Lower leg skin (tissue), 4 donors: ENCODE results near the gene PTPRT. TPM values are rescaled to one million over a fixed set of nuclear protein-coding genes. Genes with fewer than 3 reads are reported as not detected.

Source experiments
- DNase-seq, 2 donors: peaks; one replicate each; pipeline ENCODE4 v3.0.0-alpha.2; 2019; ENCODE audit warnings: low spot score in 2 of 2
- H3K4me3 ChIP-seq: fragments of 200-600 bp; sonication (generic); 2 replicates; pipeline ENCODE4 v1.5.1; 2017; ENCODE audit warnings: mild to moderate bottlenecking, low read depth; ENCODE audit not compliant: poor library complexity, severe bottlenecking
- CTCF ChIP-seq, 3 donors: fragments of 450-650 bp; IDR thresholded peaks; one replicate each; pipeline ENCODE4 v1.5.1; 2016; ENCODE audit warnings: antibody characterized with exemption in 3 of 3, mild to moderate bottlenecking in 3 of 3, moderate library complexity in 2 of 3
- POLR2A ChIP-seq, 2 donors: fragments of 450-650 bp; IDR thresholded peaks; one replicate each; pipeline ENCODE4 v1.6.1; 2016 to 2017; ENCODE audit warnings: antibody characterized with exemption in 2 of 2, mild to moderate bottlenecking in 1 of 2, moderate library complexity in 1 of 2
- WGBS, 2 donors: methylation state at CpG; one replicate each; pipeline ENCODE4 v1.1.5; 2018; 5-methylcytosine and 5-hydroxymethylcytosine counted together
- intact Hi-C: fragments of 100-400 bp; cut with DNase I; formaldehyde crosslinking; loops from one replicate; pipeline ENCODE4 v1.15.0; 2023; ENCODE audit warnings: low total_unique reads
- total RNA-seq, 4 donors: library from RNA; depleted of rRNA; stranded (reverse); fragments of >200 nt; gene quantifications; one replicate each; pipeline ENCODE4 v1.1.0, GENCODE V29; 2016

The PTPRT gene
- total RNA-seq, 4 donors from 2014 or later = 0.34 to 1.4 (median 0.95) TPM

DNA sequence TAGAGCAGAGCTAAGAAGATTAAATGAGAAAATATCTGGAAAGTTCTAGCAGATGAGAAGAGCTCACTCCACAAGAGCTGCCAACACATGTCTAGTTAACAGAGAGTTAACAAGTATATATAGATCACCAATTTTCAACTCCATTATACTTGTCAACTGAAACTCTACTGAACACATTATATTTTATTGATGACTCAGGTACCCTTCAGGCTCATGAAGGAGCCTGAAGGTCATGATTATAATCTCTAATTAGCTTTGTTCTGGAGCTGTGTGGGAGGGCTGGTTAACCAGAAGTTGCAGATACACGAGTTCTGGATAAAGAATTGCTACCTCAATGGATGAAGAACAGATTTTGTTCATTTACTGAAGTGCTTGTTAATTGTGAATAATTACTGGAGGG, 42.1 kb upstream of the PTPRT start:
- DNase-seq = no peak
- H3K4me3 ChIP-seq = no peak overlapping the region
- intact Hi-C loops = no loop called here
- 25 to 38% methylated on average over 1 of the region's 1 CpG for WGBS, 2 donors
- no peak for TF ChIP-seq CTCF (IDR thresholded peaks at IDR 0.05)
- TF ChIP-seq POLR2A (IDR thresholded peaks at IDR 0.05) = no peak

- DNase-seq = no peak
- H3K4me3 ChIP-seq = no peak overlapping the region
- WGBS, 2 donors = 79 to 82% methylated on average over 3 of the region's 3 CpGs
- intact Hi-C loops = no loop called here
- TF ChIP-seq CTCF (IDR thresholded peaks at IDR 0.05) (no peak), POLR2A (IDR thresholded peaks at IDR 0.05) (no peak)
Measured at GRCh38 chr20:43229696-43230095, 40.0 kb upstream of the PTPRT start.

GRCh38 chr20:43220612-43221011, 30.9 kb upstream of the PTPRT start:
- intact Hi-C loops = no loop called here
- no peak overlapping the region for H3K4me3 ChIP-seq
- TF ChIP-seq POLR2A (IDR thresholded peaks at IDR 0.05) (no peak), CTCF (IDR thresholded peaks at IDR 0.05) (no peak)
- 32 to 43% methylated on average over 4 of the region's 4 CpGs for whole genome bisulfite sequencing, 2 donors
- DNase-seq = no peak

- intact Hi-C loops = no loop called here
- TF ChIP-seq POLR2A (IDR thresholded peaks at IDR 0.05) = no peak
- WGBS, 2 donors = 48 to 56% methylated on average over 3 of the region's 3 CpGs
- no peak for DNase-seq
- H3K4me3 ChIP-seq = no peak overlapping the region
Measured at GRCh38 chr20:43210901-43211300, 21.2 kb upstream of the PTPRT start.

DNA sequence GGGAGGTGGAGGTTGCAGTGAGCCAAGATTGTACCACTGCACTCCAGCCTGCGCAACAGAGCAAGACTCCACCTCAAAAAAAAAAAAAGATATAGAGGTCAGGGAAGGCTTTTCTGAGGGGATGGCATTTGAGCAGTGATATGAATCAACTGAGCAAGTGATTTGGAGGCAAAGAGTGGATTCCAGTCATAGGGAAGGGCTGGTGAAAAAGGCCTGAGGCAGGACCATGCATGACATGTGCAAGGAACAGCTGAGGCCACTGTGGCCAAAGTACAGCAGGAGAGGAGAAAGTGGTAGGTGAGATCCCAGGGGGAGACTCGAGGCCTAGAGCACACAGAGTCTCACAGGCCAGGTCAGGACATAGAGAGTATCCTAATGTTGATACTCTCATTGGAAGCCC, 20.1 kb upstream of the PTPRT start:
- intact Hi-C loops = no loop called here
- no peak for DNase-seq
- WGBS, 2 donors = 72 to 76% methylated on average over 2 of the region's 2 CpGs
- H3K4me3 ChIP-seq = no peak overlapping the region
- TF ChIP-seq POLR2A (IDR thresholded peaks at IDR 0.05) (no peak), CTCF (IDR thresholded peaks at IDR 0.05) (no peak)

- no peak overlapping the region for H3K4me3 ChIP-seq
- intact Hi-C loops = no loop called here
- WGBS, 2 donors = 81 to 83% methylated on average over 4 of the region's 4 CpGs
Measured at GRCh38 chr20:43205699-43206098, 16.0 kb upstream of the PTPRT start.

More at GRCh38 chr20:43205699-43206098, 16.0 kb upstream of the PTPRT start:
- TF ChIP-seq POLR2A (IDR thresholded peaks at IDR 0.05) = no peak
- TF ChIP-seq CTCF (IDR thresholded peaks at IDR 0.05) = no peak
- no peak for DNase-seq
